ENCODE data around the gene ADRA2A. TPM values are rescaled to one million over a fixed set of nuclear protein-coding genes. Genes with fewer than 3 reads are reported as not detected.

The ADRA2A gene
- total RNA-seq, 1 donor from 2014 or later: 0.44 TPM

DNA sequence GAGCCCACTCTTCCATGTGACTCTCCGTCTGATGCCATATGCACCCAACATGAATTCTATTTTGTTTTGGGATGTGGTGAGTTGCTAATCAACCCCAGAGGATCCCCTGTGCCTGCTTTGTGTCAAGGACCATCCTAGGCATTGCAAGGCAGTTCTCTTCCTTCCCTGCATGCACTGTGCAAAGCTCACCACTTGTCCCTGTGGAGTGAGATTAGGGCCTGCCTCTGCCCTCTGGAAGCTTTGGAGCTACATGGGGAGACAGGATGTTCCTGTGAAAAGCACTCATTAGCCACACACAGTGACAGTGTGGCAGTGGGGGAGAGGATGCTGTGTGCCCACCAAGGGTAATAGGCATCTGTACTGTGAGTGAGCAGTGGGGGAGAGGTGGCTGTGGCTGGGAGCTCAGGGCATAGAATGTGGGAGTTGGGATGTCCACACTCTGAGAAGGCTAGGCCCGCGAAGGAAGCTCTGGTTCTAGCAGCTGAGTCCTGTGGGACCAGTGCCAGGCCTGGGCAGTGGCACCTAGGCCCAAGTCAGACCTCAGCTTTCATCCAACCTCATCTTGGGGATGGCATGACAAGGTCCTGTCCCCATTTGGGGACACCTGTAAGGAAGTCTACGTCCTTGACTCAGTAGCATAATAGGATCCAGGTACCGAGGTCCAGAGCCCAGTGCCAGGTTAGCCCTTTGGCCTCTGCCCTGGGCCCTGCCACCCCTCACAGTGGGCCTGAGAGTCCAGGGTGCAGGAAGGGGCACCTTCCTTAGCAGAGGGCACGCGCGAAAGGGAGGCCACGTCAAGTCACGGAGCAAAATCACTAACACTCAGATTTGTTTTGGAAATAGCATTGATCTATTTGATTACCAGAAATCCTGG, 6.6 kb downstream of the ADRA2A start:
- ATAC-seq: no peak

DNA sequence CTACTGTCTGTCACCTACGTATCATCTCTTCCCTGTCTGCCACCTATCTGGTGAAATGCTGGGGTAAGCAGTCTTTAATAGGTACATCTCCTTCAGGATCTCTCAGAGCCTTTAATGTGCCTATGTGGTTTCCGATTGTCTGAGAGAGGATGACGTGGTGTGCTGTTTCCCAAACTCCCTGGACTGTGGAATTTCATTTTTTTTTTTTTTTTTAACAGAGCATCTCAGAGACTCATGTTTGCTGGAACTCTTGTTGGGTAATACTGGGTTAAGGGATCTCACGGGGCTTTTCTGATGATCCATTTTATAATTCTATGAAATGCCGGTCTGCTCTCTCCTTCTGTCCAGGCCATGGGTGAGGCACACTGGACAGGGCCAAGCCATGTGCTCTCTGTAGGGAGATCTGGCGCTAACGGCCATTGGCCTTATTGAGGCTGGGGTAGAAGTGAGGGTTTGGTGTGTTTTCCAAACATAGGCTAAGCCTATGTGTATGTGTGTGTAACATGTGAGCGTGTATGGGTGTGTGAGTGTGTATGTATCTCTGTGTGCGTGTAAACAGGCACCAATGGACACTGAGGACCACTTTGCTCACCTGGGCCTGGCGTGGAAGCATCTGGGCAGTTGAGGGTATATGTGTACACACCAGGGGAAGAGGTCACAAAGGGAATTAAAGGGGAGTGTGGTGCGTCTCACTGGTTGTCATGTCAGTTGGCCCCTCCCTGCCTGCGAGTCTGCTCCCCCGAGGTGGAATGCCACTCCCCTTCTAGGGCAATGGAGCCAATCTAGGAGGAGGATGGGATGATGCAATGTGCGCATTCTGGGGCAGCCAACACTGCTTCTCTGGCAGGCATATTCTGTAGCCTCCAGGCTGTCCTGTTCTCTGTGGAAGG, 7.8 kb downstream of the ADRA2A start:
- no peak for ATAC-seq

DNA sequence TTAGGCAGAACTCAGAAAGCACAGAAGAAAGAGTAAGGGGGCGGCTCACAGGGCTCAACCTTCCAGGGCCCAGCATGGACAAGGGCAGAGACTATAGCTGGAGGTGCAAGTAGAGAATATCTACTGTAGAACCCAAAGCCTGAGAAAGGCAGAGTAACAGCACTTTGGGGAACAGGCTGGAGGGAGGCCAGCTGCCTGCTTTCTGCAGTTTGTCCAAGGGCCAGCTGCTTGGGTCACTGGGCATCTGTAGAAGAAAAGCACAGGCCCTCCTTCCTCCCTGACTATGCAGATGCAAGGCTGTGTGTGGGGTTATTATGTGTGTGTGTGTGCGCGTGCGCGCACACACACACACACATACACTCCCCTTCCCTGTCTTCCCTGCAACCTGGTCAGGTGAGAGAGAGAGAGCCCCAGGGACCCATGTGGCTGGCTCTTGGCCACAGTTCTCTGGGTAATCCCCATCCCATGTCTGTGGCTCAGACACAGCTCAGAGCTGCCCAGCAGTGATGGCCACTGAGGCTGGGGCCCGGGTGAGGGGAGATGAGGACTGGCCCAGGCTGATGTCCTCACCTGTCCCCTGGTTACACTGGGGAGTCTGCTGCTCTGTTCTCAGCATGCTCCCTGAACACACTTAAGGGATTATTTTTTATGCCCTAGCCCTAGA, 9.0 kb downstream of the ADRA2A start:
- no peak for ATAC-seq

DNA sequence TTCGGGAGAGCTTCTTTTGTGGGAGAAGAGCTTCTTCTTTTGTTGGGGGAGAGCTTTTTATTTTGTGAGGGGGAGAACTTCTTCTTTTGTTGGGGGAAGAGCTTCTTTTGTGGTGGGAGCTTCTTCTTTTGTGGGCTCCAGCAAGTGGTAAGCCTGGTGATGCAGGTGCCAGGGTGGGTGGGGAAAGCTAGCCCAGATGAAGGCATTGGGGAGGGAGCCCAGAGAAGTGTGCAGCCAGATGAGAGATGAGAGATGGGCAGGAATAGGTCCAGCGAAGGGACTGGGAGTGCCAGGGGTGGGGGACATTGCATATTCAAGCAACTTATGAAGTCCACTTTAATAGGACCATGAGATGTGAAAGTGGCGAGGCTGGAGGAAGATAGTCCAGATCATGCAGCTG, 9.7 kb downstream of the ADRA2A start:
- no peak for ATAC-seq

DNA sequence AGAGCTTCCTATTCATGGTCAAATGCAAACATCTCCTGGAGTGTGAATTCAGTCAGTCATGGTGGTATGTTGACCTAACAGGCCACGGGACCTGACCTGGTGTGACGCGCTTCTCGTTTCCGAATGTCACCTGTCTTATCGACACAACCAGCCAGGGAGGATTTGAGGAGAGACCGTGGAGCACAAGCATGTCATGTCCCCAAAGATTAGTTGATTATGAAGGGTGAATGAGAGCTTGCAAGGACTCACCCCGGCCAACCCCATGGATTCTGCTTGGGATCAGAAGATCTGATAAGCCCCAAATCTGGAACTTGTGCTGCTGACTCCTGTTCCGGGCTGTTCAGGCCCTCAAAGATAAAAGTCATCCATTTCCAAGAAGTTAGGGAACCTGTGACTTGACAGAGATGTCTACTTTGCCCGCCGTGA, 10.5 kb downstream of the ADRA2A start:
- no peak for ATAC-seq

DNA sequence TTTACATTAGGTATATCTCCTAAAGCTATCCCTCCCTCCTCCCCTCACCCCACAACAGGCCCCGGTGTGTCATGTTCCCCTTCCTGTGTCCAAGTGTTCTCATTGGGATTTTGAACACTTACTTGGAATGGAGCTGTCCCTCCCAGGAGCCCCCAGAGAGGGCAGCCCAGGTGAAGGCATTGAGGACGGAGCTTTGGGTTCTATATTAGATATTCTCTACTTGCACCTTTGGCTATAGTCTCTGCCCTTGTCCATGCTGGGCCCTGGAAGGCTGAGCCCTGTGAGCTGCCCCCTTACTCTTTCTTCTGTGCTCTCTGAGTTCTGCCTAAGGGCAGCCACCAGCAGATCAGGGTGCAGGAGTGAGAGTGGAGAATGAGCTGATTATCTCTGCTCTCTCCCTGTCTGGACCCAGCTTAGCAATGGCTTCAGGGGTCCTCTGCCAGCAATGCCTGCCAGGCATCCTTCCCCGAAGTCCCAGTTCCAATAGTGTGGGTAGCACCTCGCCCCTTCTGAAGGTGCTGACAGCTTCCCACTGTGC, 11.2 kb downstream of the ADRA2A start:
- ATAC-seq: no peak

DNA sequence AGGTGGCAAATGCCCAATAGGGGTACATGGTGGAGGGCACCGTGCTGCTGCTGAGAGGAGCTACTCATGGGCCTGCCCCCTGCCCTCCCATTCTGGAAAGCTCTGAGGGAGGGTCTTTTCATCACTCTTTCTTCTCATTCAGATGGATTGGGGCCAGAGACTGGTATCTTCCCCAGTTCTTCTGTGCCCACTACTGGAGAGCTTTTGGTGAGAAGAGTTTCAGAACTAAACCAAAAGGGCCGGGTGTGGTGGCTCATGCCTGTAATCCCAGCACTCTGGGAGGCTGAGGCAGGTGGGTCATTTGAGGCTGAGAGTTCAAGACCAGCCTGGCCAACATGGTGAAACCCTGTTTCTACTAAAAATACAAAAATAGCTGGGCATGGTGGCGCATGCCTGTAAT, 12.5 kb downstream of the ADRA2A start:
- no peak for ATAC-seq

DNA sequence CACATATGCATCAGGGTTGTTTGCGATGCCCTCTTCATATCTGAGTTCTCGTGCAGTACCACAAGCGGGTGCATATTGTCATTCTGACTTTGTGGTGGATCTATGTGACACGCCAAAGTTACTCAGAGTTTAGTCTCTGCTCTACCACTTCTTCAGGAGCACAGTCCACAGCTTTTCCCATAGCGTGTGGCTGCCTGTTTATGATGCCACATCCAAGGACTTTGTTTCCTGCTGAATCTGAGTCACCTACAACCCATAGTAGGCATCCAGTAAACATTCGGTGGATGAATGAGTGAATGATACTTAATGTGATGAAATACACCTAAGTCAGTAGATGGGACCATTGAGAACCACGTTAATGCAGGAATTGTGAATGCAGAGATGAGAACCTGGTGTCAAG, 15.0 kb downstream of the ADRA2A start:
- ATAC-seq: no peak

DNA sequence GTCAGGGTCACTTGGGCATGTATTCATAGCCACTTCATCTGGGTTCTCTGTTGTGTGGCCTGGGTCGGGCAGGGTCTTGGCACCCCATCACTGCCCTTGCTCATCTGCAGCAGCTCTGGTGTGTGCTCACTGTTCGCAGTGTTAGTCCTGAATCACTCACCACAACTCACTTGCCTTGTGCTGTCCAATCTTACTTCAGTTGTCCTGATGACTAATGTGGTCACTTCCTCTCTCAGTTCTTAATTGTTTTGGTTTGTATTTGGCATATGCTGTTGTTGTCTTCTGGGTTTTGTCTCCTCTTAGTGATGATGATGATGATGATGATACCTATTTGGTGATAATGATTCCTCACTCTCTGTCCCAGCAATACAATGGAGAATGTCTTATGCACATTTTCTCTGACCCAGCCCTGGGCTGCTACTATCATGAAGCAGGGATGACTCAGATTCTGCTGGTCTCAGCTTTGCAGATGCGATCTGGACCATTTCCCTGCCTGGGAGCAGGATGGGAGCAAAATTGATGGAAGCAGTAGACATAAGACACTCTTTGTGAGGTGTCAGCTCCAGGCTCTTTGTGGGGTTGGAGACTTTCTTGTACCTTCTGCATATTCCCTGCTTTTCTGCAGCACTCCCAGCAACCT, 17.0 kb downstream of the ADRA2A start:
- ATAC-seq: no peak

DNA sequence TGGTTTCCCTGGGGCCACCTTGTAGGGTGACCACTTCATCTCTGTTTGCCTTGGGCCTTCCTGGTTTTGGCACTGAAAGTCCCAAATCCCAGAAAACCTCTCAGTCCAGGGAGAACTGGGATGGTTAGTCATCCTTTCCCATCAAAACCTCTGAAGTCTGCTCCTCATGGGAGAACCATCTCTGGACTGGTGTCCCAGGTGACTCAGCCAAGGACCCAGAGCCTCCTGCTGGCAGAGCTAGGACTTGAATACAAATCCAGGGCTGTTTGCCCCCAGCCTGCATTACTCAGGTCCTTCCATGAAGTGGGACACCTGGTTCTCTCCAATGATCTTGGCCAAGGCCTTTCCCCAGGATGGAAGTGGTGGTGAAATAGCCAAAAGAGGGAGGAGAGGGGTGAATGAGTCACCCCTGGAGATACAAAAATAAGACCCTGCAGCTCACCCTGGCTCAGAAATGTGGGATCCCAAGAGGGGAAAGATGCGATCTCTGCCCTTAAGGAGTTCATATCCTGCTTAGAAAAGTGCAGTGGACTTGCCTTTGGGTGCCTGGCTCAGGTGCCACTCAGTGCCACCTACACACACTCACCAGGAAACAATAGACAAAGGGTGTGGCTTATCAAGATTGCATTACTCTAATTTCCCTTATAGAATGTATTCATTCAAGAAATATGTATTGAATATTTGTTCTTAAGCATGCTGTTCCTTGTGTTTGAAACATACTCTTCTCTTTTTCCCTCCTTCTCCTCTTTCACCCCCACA, 22.0 kb downstream of the ADRA2A start:
- ATAC-seq: peak; percentile 40

DNA sequence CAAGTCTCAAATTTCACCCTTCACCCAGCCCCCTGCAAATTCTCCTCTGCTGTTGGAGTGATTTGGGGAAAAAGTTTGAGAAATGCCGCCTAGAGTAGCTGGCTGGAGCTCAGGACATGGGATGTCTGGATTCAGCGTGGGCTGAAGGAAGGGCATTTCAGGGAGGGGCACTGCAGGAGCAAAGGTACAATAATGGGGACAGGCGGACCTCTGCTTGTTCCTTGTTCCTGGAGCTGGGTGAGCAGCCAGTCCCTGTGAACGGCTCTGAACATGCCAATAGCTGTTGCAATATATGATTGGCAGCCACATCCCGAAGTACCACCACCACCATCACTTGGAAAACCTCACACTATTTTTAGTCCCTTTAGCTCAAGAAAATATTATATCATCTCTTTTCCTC, 23.4 kb downstream of the ADRA2A start:
- no peak for ATAC-seq

DNA sequence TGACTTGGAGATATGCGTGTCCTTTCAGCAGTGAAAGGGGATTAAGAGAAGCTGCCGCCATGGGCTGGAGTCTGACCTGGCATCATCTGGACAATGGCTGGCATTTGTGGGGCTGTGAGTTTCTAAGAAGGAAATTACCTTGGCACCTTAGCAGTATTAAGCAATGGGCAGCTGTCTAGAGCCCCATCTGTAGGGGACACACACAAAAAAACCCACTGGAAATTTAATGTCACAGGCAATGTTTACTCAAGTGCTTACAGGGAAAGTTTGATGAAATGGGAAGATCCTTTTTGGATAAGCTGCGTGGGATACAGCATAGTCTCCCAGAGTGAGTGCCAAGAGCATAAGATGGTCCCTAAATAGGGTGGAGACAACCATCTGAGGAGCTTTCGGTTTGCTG, 25.0 kb downstream of the ADRA2A start:
- ATAC-seq: no peak

DNA sequence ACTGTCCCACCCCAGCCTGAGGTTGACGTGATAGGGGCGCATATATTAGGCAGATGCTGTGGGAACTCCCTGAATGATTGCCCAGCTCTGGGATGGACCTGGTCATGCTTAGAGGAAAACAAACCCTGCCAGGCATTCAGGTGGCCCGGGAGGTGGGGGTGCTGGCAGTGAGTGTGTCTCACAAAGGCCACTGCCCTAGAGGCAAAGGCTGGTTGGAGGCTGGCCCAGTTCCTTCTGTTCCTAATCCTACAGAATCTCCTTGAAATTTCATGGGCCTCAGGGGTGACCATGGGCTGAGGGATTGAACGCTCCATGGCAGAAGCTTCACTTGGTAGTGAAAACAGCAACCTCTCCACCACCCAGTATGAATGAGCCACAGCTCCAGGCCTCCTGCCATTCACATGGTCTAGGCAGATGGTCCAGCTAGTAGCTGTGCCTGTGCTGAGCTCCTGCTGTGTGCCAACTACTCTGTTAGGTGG, 25.6 kb downstream of the ADRA2A start:
- no peak for ATAC-seq

DNA sequence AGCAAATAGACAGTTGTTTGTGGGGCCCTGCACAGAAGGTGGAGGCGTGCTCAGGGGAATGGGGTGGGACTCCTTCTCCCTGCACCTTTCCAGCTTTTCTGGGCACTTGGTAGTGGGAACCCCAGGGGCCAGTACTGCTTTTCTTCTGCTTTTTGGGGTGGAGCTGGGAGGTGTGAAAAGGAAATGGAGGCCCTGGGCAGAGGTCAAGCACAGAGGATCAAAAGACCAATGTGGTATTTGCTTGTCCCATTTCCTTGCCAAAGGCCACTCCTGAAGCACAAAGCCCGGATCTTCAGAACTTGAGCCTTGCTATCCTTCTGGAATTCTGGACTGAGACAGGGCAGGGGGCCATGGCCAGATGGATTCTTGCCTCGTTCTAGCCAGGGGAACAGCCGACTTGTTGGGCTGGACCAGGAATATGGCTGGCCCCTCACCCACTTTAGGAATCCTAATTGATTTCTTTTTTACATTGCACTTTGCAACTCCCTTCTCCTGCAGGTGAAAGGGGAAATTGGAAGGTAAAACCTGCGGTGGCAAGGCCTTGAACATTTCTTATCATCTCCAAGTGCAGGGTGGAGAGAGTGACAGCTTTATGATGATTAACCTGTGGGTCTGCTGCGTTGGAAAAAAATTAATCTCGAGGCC, 26.5 kb downstream of the ADRA2A start:
- no peak for ATAC-seq

DNA sequence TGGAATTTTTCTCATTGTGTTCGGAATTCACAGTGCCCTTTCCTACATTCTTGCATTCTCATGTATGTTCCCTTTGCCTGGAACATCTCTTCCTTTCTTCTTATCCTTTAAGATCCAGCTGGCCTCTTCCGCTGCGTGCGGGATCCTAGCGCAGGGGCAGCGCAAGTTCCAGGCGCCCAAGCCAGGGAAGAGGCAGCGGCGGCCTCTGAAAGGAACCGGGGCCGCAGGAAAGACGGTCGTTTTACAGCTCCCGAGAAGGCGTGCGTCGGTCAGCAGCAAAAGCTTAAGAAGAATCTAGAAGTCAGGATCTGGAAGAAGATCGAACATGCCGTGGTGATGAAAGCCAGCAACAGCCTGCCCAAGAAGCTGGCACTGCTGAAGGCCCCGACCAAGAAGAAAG, 28.0 kb downstream of the ADRA2A start:
- no peak for ATAC-seq

DNA sequence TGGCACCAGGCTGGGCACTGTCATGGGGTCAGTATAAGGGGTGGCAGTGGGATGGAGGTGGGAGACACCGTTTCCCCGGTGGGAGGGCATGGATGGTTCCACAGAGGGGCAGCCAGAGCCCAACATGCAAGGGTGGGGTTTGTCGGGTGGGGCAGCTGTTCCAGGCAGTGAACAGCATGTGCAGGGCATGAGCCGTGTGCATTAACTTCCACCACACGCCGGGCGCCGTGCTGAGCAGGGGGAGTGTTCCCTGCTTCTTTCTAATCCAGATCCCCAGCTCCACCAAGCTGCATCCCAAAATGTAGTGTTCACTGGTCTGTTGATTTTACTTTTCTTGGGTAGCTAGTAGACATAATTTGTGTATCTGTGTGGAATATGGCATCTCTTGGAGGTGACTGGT, 29.3 kb downstream of the ADRA2A start:
- ATAC-seq: no peak

DNA sequence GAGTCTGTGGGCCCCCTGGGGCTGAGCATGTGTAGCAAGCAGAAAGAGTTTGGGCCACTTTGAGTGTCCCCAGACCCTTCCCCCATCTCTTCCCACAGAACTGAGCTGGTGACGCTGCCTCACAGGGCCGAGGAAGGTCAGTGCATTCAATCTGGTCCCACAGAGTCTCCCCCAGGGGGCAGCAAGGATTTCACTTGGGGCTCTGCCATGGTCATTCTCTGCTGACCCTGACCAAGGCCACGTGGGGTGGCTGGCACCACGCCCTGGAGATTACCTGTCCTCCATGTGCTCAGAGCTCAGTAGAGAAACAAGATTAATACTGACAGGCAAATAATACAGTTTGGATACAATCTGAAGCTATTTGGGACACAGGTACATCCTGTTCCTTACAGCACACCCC, 30.2 kb downstream of the ADRA2A start:
- ATAC-seq: no peak

DNA sequence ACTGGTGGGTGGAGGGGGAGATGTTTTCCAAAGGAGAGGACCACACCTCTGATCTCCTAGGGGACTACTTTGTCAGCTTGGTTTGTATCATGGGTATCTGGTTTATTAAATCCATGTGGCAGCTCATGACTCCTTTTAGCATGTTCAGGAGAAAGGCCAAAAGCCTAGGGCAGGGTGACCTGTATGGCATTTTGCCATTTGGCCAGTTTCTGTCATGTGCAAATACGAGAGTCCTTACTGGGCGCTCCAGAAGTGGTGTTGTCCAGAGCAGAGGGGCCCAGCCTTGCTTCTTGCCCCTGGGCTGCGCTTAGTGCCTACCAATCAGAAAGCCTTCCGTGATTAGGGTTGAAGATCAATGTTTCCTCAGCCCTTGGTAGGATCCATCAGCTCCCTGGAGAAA, 31.0 kb downstream of the ADRA2A start:
- ATAC-seq: no peak

DNA sequence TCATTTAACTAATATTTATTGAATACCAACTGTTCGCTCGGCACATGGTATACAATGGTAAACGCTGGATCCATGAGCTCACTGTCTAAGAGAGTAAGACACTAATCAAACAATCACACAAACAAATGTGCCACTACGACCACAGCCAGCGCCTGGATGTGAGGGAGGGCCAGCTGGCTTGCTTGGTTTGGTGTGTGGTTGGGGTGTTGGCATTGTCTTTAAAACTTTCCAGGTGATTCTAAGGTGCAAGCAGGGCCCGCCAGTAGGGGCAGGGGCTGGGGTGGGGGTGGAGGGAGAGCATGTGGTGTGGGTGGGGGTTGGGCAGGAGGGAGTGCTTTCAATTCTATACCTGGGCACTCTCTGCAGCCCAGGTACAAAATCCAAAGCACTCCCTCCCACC, 31.6 kb downstream of the ADRA2A start:
- no peak for ATAC-seq

DNA sequence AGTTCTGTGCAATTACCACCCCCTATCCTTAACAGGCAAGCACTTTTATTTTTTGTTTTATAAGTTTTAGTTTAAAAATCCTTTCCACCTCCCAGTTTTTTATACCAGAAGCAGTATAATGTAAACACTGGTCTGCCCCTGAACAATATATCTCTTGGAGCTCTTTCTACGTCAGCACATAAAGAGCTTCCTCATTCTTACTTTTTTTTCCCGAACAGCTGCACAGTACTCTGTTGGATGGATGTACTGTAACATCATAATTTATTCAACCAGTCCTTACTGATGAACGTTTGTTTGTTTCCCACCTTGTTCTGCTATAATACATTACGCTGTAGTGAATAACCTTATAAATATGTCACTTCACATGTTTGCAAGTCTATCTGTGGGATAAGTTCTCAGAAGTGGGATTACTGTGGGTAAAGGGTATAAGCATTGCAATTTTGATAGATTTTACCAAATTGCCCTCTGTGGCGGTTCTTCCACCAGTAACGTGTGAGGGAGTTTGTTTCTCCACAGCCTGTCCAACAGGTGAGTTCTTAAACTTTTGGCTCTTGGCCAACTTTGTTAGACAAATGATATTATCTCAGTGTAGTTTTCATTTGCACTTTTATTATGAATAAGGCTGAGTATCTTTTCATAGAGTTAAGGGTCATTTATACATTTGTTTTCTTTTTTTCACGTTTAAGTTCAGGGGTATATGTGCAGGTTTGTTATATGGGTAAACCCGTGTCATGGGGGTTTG, 32.8 kb downstream of the ADRA2A start:
- ATAC-seq: no peak

Measured in esophagus mucosa (tissue), 1 donor.